Ishikawa (cell line): ENCODE results near the gene TENM3.

ENCODE experiments used
- CEBPB ChIP-seq: IDR thresholded peaks from 2 replicates; pipeline ENCODE4 v1.6.1; 2012
- CREB1 ChIP-seq: IDR thresholded peaks from 2 replicates; pipeline ENCODE4 v1.6.1; 2012; ENCODE audit warnings: low read depth
- EGR1 ChIP-seq: IDR thresholded peaks from 2 replicates; pipeline ENCODE4 v1.6.1; 2012
- EP300 ChIP-seq: IDR thresholded peaks from 2 replicates; pipeline ENCODE4 v1.6.1; 2012; ENCODE audit warnings: borderline replicate concordance
- FOXM1 ChIP-seq: IDR thresholded peaks from 2 replicates; pipeline ENCODE4 v1.6.1; 2012; ENCODE audit warnings: low read depth, borderline replicate concordance
- MAX ChIP-seq: IDR thresholded peaks from 2 replicates; pipeline ENCODE4 v1.6.1; 2012
- NFIC ChIP-seq: IDR thresholded peaks from 2 replicates; pipeline ENCODE4 v1.6.1; 2012
- RAD21 ChIP-seq: IDR thresholded peaks from 2 replicates; pipeline ENCODE4 v1.6.1; 2012; ENCODE audit warnings: low read depth
- REST ChIP-seq: IDR thresholded peaks from 2 replicates; pipeline ENCODE4 v1.6.1; 2012; ENCODE audit warnings: low read depth, mild to moderate bottlenecking
- TAF1 ChIP-seq: IDR thresholded peaks from 2 replicates; pipeline ENCODE4 v1.6.1; 2012; ENCODE audit warnings: low read depth, mild to moderate bottlenecking
- TCF12 ChIP-seq: IDR thresholded peaks from 2 replicates; pipeline ENCODE4 v1.6.1; 2012; ENCODE audit warnings: low read depth
- TEAD4 ChIP-seq: IDR thresholded peaks from 2 replicates; pipeline ENCODE4 v1.6.1; 2012
- USF1 ChIP-seq: IDR thresholded peaks from 2 replicates; pipeline ENCODE4 v1.6.1; 2012
- YY1 ChIP-seq: IDR thresholded peaks from 2 replicates; pipeline ENCODE4 v1.6.1; 2012; ENCODE audit warnings: low read depth
- ZBTB7A ChIP-seq: IDR thresholded peaks from 2 replicates; pipeline ENCODE4 v1.6.1; 2012; ENCODE audit warnings: low read depth

TENM3 gene

GRCh38 chr4:182700362-182701160 lies 457.4 kb downstream of the TENM3 start:
- TF ChIP-seq REST (no peak), CREB1 (no peak), RAD21 (no peak), MAX (no peak)

- TF ChIP-seq EGR1 (no peak), EP300 (no peak), USF1 (no peak), TEAD4 (no peak), NFIC (no peak)
Measured at GRCh38 chr4:182704077-182704476, 460.9 kb downstream of the TENM3 start.

- no peak for TF ChIP-seq YY1
- no peak for TF ChIP-seq CEBPB
- no peak for TF ChIP-seq USF1
- TF ChIP-seq REST: no peak
- TF ChIP-seq TCF12: no peak
- no peak for TF ChIP-seq RAD21
- no peak for TF ChIP-seq ZBTB7A
- TF ChIP-seq FOXM1: no peak
- TF ChIP-seq EGR1: no peak
- no peak for TF ChIP-seq MAX
- TF ChIP-seq TEAD4: no peak
- no peak for TF ChIP-seq NFIC
Measured at GRCh38 chr4:182704948-182705347, 461.7 kb downstream of the TENM3 start.

GRCh38 chr4:182705389-182705788 lies 462.2 kb downstream of the TENM3 start:
- no peak for TF ChIP-seq EGR1
- no peak for TF ChIP-seq ZBTB7A
- no peak for TF ChIP-seq NFIC
- no peak for TF ChIP-seq TAF1
- TF ChIP-seq REST: no peak
- no peak for TF ChIP-seq TCF12
- no peak for TF ChIP-seq RAD21

GRCh38 chr4:182711211-182711610 lies 468.0 kb downstream of the TENM3 start:
- TF ChIP-seq YY1: no peak

- TF ChIP-seq USF1 (no peak), EP300 (no peak), FOXM1 (no peak), TEAD4 (no peak), ZBTB7A (no peak)
Measured at GRCh38 chr4:182715548-182715947, 472.3 kb downstream of the TENM3 start.
